Stimulated activated CD4-positive, alpha-beta T cell treated with anti-CD3 and anti-CD28 coated beads, Interleukin-1b, Interleukin-23, amount 100 ng/mL, for 4 hours (primary cell): ENCODE data around the gene RBMS1.

ENCODE experiments used
- DNase-seq, 2 donors: peaks; one replicate each; pipeline ENCODE4 v3.0.0-alpha.2; 2020; ENCODE audit warnings: low read depth in 2 of 2

Gene RBMS1

DNA sequence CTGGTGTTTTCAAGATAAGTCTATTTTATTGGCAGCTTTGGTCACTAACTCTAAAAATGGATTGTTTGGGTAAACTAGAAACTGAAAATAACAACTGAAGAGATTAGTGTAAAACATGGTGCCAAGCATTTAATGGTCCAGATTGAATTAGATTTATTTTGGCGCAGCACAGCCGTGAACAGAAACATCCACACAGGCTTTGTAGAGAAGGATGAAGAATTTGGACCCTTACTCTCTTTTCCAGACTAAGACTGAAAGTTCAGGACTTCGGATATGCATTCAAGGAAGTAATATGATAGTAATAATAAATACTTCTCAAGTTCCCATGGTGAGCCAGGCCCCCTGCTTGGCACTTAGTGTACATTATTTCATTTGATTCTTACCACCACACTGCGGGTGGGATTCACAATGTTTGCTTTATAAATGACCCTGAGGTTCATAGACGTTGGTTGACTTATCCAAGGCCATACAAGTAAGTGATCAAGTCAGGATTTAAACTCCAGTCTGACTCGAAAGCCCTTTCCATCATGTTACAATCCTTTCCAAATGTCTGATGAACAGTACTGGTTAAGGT lies 239.3 kb downstream of the RBMS1 start:
- no peak for DNase-seq

DNA sequence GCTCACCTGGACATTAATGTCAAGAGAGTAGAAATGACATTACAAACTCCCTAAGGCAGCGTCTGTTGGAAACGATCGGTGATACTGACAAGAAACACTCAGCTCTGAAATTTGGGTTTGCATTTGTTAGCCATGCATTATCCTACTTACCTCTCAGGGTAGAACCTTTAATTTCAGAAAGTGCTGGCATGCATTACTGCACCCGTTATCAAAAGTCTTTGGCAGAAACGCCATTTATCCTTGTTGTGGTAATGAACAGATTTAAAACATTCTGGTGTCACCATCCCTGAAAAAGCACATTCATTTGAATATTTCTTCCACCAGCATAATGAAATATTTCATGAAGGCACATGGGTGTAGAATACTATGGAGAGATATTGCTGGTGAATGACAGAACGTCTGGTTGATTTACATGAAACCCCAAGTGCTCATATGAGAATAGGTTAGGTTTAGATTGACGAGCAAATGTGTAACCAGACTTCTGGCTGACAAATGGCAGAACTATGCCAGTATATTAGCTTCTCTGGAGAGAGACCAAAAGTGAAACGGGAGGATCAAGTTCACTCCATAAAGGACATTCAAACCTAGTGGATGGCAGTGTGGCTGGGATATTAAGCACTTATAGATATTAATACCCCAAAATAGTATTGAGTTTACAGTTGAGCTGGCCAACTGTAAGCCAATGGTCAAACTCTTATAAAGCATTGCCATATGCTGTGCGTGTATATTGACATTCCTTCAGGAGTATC lies 240.0 kb downstream of the RBMS1 start:
- no peak for DNase-seq

DNA sequence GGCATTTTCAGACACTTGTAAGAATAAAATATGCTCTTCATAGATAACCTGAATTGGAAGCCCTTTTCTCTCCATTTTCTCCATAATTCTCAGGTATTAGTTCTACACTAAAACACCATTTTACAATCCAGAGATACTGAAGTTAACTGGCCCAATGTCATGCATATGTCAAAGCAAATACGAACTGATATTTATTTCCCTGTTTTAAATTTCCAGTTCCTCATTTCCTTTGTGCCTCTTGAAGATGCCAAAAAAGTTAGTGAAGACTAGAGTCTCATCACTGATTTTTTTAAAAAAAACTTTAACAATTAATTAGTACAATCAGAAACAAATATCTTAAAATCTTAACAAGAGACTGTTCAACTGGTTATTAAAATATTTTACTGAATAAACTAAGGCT lies 240.7 kb downstream of the RBMS1 start:
- no peak for DNase-seq

DNA sequence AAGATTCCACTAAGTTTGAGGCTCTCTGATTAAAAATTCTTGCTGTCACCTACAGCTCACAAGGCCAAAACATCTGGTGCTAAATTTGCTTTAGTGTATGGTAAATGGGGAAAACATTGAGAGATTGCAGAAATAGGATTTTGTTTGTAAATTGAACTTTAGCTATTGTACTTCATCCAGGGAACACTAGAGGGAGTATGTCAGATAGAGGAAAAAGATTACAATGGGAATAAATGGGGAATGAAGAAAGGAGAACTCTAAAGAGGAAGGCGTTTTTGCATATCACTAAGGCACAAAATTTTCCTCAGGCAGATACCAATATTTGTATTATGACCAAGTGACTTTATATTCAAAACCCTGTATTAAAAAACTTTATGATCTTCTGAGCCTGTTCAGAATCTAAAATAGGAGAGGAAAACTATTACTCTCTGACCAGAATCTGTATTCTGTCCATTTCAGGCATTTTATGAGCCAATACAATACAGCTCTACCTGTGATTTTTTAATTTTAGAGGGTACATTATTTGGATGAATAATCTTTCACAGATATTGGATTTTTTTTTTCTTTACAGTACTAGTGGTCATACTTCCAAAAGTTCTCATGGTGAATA lies 241.2 kb downstream of the RBMS1 start:
- DNase-seq = no peak

DNA sequence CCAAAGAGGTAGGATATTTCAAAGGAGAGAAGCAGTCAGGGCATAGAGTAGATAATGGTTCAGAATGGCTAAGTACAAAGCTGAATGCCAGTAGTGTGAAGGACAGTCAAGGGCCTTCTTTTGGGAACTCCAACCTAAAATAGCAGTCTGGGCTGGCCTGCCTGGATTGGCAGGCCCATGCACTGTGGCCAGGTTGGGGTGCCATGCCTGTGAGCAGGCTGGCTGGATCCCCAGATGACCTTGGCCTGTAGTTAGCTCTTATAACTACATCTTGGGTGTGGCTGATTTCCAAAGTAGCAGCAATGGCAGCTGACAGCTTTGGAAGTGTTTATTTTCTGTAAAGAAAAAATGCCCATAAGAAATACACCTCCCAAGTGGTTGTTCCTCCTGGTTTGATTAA lies 242.0 kb downstream of the RBMS1 start:
- no peak for DNase-seq

DNA sequence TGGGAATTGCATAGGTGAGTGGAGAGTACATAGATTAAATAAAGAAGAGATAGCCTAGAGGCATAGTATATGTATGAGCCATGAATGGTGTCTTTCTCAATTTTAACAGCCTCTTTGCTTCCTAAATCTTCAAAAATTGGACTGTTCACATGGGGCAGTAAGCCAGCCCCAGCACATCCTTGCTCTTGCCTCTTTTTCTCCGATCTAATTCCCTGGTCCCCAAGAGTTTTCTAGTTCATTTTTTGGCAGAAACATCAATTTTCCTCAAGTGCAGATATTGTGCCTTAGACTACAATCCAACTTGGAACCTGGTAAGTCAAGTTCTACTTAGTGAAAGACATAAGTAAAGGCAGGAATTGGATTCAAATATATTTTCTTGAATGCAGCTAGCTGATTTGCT lies 243.7 kb downstream of the RBMS1 start:
- no peak for DNase-seq

DNA sequence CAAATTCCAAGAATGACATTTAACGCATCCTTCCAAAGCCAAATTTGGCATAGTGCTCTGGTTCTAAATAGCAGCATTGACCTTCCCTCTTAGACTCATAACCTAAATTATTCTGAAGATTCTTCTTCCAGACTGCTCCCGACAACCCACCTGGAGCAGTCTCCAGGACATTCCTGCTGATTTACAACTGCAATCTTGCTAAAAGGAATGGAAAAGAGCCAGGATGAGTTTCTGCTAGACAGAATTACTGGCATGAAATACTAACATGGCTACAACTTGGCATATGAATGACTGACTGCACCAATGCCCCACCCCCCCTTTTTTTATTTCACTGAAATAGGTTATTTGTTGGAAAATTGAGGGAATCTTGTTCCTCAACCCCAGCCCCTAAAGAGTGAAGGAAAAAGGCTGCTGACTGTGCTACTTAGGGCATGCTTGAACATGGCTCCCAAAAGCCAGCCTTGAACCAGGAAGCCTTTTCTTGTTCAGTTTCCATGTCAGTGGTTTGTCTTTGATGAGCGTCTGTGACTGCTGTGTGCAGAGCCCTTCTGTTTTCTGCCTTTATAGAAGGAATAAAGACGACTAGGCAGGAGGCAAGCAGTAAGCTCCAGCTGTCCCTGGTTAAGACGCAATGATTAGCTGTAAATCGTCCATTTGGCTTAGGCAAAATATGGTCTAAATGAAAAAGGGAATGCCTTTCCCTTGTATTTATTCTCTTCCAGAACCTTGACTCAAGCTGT lies 246.1 kb downstream of the RBMS1 start:
- no peak for DNase-seq

DNA sequence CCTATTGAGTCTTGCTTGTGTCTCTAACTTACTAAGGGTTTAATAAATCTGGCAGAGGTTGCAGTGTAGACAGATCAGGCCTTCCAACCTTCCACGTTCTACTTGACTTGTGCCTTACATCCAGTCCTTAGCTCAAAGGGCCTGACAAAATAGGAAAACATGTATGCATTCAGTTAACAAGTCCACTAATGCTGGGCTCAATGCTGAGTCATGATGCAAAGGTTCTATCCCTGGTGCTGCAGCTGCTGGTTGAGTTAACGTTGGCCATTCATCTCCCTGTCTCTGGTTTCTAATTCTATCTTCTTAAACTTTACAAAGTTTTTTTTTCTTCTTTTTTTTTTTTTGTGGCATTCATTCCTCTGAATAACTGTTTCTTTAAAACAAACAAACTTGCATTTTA lies 247.3 kb downstream of the RBMS1 start:
- no peak for DNase-seq

DNA sequence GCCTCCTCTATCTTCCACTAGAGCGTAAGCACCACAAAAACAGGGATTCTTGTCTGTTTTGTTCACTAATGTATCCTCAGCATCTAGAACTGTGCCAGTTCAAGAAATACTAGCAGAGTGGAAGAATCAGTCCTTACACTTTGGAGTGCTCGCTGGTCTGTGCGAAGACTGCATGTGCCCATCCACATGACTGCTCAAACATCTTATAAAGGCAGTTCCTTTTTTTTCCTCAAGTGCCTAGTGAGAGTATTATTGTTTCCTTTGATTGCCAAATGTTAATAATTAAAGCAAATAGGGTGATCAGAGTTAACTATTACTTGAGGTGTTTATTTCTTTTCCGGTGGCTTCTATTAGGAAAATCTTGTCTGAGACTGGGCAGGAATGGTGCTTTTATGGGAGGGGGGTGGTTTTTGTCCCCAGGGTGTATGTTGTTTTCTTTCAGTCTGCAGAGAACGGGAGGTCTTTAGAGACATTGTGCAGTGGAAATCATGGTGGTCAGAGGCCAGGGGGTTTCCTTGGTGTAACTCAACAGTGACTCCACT lies 247.9 kb downstream of the RBMS1 start:
- no peak for DNase-seq

DNA sequence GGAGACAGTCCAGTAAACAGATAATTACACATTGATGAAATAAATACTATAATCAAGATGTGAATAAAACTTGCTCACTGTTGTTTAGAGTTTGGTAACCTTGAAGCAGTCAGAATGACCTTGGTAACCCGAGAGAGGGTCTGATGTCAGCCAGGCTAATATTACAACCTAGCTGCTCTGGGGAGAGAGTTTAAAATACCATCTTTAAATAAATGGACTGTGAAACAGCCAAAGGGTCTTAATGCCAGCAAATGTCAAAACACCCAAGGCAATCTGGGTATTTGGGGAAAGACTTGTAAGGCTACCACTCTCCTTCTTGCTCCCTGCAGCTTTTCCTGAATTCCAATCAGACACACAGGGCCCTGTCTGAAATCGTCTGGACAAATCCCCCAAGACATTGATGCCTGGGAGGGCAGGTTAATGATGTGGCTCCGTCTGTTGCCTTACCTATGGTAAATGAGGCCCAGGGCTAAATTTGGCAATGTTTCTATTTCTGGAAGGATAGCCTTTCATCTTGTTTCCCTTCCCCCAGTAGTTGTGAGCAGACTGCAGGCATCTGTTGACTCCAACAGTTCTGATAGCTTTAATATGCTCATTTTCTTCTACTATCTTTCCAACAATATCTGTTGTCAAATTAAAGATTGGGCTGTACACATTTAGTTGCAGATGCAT lies 250.6 kb downstream of the RBMS1 start:
- no peak for DNase-seq

DNA sequence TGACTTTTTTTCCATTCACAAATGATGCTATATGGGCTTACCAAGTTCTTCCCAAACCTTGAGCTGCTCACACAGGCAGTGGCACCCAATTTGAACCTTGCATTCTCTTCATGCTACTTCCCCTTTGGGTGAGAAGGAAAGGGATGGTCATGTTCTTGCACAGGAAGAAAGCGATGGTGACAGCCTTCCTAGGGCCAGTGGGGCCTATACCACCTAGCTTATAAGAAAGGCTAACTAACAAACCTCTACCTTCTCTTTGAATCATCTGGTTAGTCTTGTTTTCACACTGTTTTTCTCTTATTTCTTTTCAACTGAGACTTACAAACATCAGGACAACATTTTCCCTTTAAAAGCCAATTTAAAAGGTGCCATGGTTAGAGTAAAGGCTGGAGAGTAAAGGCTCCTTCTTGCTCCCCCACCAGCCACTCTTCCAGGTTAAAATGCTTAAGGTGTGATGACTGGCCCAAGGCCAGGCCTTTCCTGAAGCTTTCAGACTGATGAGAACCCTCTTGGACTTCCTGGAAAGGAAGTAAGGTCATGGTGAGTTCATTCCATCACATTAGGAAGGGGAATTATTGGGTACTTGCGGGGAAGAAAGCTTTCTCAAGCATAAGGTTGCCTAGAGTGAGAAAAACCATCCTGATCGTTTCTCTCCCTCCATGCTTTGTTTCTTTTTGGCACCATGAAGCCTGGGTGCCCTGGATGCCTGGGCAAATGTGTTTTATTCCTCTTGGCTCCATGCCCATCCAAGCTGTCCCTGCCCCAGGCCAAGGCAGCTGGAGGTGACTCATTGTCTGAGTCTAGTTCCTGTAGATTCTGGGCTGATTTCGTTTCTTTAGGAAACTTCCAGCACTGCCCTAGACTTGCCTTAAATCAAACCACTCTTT lies 252.1 kb downstream of the RBMS1 start:
- DNase-seq = no peak

DNA sequence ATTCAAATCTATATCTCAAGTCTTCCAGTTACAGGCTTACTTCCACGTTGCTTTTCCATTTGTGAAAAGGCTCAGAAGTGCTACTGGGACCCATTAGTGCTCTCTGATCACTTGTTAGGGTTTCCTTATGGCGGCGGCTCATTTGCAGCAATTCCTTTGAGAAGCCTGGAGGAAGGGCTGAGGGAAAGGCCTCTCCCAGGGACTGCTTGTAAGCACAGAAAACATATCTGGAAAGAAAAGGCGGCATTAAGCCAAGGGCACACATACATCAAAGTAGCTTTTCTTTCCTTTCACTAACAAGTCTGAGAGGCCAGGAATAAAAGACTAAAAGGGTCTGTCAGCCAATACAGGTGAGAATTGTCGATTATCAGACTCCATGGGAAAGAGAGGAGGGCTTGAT lies 254.2 kb downstream of the RBMS1 start:
- DNase-seq = no peak

DNA sequence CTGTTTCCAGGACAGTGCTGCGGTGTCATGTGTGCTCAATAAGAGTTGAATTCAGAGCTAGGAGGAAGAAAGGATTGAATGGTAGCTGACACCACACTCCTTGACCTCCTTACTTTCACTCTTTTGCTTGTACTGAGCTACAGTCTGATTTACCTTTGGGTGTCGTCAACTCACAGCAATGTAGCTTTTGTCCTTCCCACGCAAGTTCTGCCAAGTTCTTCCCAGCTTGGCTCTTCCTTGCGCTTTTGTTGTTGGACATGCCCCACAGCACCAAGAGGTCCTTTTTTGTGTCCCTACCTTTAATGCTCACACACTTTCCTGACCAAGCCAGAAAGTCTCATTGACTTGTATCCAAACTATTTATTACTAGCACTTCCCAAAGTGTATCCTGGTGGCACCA lies 255.2 kb downstream of the RBMS1 start:
- DNase-seq = no peak

DNA sequence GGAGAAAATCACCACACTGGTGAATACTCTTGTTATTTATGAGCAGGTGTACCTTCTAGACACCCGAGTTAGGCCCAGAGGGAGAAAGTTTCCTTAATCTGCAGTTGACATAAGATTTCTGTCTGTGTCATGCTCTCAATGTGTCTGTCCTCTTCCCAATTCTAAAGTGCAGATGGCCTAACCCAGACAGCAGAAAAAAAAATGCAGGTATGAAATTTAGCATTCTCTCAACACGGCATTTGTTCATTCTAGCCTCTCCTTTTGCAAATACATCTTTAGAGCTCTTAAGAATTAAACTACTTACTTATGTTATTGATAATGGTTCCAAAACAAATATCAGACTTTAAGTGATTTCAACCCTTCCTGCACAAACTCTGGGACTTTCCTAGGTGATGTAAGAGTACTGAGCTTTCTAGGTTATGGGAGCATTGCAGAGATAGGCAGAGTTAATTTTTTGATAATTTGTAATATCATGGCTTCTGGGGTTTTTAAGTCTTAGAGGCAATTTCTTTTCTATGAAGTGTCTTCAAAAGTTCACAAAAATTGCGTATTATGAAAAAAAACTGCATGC lies 260.6 kb downstream of the RBMS1 start:
- no peak for DNase-seq

DNA sequence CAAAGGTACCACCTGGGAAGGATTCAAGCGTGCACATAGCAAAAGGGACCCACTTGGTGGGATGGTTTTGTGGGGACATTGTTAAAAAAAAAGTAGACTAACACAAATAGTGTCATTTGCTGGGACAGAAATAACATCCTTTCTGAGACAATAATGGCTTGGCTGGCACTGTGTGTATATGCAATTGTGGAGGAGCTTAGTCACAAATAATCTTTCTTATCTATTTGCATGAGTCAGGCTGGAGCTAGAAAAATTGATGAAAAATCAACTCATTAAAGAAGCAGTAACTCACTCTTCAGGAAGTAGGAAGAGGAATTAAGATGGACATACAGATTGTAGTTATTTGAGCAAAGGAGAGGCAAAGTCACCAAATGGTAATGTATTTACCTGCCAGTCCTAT lies 264.0 kb downstream of the RBMS1 start:
- DNase-seq = no peak

DNA sequence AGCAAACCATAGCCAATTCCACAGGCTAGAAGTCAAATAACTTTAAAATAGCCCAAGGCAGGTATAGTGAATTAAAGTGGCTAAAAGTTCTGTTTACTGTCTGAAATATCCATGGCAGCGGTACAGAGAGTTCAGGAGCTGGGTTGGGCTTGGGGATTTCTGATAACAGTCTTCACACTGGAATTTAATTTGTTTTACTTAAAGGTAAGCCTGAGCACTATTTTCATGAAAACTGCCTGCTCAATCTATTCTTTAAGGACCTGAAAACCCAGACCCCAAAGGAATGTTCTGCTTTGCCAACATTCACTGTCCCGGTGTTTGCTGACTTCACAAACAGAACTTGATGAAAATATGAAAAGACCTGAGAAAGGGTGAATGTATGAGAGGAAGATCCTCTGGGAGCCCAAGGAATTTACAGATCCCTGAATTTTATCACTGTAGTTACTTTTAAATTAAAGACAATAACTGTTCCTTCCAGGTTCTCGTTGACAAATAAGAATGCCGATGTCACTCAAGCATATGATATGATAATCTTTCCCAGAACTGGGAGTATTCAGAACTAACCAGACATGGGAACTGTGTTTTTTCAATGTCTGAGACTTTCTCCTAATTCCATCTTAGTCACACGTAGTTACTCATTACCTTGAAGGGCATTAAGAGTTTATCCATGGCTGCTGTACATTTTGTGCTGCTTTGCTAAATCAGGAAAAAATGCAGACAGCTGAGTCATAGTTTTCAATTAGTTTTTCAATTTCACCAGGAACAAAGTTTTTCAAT lies 265.3 kb downstream of the RBMS1 start:
- DNase-seq = no peak

DNA sequence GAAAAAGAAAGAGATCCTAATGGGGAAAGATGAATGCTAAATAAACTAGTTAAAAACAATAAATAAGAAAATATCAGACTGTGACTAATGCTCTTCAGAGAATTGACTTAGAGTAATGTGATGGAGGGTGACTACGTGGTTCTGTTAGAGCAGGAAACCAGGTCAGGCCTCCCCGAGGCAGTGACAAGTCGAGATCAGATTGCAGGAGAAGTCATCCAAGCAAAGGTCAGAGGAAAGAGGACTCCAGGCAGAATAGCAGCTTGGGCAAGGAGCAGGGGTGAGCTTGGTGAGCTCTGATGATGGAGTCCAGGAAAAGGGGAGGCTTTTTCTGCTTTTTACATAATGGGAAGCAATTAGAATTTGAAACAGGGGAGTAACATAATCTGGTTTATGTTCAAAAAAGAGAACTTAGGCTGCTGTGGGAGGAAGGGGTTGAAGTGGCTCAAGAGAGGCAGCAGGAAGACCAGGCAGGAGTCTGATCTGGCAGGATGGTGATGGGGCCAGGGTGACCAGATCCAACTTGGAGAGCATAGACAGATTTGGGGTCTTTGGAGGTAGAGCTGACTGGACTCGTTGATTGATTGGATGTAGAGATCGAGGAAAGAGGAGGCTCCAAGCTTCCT lies 266.2 kb downstream of the RBMS1 start:
- no peak for DNase-seq

DNA sequence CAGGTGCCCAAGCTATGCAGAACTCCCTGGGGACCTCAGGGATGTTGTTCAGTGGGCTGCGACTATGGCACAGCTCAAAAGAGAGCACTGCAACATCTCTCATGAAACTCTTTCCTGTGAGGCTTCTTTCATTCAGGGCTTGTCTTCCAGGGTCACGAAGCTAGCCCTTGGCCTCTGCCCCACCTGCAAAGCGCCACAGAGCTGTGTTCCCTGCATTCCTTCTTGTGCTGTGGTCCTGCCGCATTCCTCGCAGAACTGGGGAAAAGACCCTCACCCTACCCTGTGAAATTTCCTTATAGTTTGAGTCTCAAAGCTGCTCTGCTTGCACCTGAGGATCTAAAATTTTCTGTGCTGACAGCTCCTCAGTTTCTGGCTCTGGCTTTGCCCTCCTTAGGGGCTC lies 267.2 kb downstream of the RBMS1 start:
- DNase-seq = no peak

DNA sequence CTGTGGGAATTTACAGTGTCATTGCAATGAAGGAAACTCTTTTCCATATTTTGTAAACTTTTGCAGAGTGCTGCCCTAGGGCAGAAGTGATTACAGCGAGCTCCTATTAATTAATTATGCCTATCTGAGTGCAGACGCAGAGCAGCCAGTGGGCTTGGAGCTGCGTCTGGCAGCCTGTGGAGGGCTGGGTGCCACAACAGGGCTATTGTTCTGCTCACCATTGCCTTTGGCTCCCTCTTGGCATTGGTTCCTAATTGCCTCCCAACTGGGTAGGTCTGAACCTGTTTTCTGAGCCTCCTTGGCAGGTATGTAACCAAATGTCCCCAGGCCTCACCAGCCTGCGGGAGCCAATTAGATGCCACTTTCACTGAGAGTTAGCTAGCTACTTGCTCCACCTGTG lies 267.9 kb downstream of the RBMS1 start:
- no peak for DNase-seq
